LNCAP (cell line): ENCODE data around the gene DNMT3A.

Source experiments
- CTCF ChIP-seq: fragments of 450-650 bp; IDR thresholded peaks from 2 replicates; pipeline ENCODE4 v1.5.1; 2017; ENCODE audit warnings: mild to moderate bottlenecking

DNMT3A gene

GRCh38 chr2:25236736-25237135 is 105.0 kb downstream of the DNMT3A start:
- no peak for TF ChIP-seq CTCF

GRCh38 chr2:25234738-25235137 is 107.0 kb downstream of the DNMT3A start:
- TF ChIP-seq CTCF = no peak

- no peak for TF ChIP-seq CTCF
Measured at GRCh38 chr2:25233916-25234605, 107.7 kb downstream of the DNMT3A start.

- TF ChIP-seq CTCF = no peak
Measured at GRCh38 chr2:25232248-25232825, 109.4 kb downstream of the DNMT3A start.

GRCh38 chr2:25230948-25231311 is 110.8 kb downstream of the DNMT3A start:
- TF ChIP-seq CTCF = no peak

- TF ChIP-seq CTCF = no peak
Measured at GRCh38 chr2:25230198-25230947, 111.4 kb downstream of the DNMT3A start.

- TF ChIP-seq CTCF = no peak
Measured at GRCh38 chr2:25229279-25230197, 112.2 kb downstream of the DNMT3A start.
